ENCODE data around the gene ARHGAP6. TPM values are rescaled to one million over a fixed set of nuclear protein-coding genes. Genes with fewer than 3 reads are reported as not detected.
"Not testable (repeated sequence)": the region's sequence is repeated elsewhere in the genome, so short reads cannot be mapped to it uniquely, and the experiment has no call there.

Gene ARHGAP6
- total RNA-seq, 1 donor from 2014 or later, result 4.8 TPM

GRCh38 chrX:11655282-11656015 is 10.3 kb downstream of the ARHGAP6 start:
- no peak for DNase-seq (ENCODE audit: low spot score)
- intact Hi-C loops (cut with DNase I), result no loop called here

DNA sequence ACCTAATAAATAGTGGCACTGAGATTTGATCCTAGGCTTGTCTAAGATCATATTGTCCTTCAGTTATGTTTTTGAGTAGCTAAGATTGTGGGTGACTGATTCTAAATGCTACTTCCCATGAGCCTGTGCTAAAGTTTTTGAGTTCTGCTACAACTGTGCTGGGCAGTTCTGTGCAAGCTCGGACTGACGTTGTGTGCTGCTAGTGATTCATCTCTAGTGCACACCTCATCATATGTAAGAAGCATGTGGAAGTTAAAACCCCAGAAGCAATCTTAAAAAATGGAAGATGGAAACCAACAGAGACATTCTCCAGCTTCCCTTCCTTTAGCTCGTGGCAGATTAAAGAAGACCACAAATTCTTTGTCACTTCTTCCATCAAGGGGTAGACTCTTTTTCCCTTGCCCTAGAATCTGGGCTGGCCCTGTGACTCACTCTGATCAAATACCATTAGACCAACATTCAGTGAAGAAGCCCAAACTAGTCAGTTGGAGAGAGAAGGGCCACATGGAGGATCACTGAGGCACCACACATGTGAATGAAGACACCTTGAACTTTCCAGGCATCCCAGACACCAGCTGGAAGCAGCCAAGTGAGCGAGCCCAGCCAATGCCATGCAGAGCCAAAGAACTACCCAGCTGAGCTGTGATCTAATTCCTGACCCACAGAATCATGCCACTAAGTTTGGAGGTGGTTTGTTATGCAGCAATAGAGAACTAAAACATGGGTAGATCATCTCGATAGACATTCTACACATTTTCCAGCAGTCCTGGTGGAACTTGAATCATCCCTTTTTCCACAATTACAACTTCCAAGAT is 16.8 kb downstream of the ARHGAP6 start:
- no peak for DNase-seq (ENCODE audit: low spot score)
- intact Hi-C loops (cut with DNase I), result no loop called here

- no peak for DNase-seq (ENCODE audit: low spot score)
- intact Hi-C loops (cut with DNase I), result no loop called here
These were observed 18.6 kb downstream of the ARHGAP6 start for GRCh38 chrX:11647138-11647537.

DNA sequence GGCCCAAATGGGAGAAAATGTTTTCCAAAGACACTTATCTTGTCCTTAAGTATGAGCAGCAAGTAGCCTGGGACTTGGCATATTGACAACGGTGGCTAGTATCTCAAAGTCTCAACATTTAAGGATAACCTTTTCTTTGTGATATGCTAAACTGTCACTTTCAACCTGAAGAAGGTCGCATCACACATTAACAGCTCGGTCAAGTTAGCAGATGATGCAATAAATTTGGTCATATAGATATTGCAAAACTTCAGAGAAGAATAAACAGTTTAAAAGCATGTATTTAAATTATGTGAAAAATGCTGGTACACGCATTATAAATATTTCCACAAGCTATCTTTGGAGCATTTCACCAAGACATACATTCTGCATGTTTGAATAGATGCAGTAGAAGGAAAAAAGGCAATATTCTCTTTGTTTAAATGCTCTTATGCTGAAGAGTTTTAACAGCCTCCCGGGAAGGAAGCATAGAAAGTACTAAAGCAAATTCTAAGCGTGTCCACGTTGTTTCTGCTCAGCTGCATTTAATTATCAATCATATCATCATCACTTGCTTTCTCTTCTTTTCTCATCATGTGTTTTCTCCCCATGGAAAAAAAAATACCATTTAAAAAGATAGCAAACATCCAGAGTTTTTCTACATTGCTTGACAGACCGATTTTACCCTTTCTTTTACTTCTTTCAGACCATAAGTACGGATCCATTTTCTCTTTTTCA is 24.2 kb downstream of the ARHGAP6 start:
- DNase-seq (ENCODE audit: low spot score), result no peak
- intact Hi-C loops (cut with DNase I), result no loop called here

DNA sequence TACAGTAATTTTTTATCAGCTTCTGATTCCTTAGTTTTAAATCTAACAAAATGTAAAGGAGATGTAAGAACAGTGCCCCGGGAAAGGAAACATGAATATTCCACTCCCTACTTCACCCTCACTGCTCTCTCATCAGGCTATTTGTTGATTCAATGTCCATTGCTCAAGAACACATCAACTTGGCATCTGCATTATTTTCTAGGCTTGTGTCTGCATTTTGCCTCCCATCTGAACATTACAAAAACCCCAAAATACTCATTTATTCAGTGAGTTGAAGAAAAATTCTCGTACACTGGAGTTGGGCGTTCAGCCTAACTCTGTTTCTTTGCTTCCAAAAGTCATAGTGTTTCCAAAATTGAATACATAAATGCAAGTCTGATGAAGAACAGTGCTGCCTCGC is 25.6 kb downstream of the ARHGAP6 start:
- intact Hi-C loops (cut with DNase I), result no loop called here
- no peak for DNase-seq (ENCODE audit: low spot score)

DNA sequence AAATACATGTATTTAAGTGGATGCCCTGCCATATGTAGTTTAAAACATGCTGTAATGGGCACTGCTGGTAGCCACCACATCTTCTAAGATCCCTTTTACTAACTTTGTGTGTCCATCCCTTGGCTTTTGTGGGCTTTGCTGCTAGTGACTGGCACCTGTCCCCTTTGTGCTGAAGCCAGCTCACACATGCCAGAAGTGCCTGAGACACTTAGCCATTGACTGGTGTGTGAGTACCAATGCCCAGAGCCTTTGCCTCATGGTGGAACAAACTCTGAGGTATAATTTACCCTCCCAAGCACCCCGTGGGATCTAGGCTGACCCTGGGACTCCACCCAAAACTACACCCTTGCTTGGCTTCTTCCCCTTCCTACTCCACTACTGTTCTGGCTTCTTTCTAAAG is 33.0 kb downstream of the ARHGAP6 start:
- intact Hi-C loops (cut with DNase I), result no loop called here
- no peak for DNase-seq (ENCODE audit: low spot score)

DNA sequence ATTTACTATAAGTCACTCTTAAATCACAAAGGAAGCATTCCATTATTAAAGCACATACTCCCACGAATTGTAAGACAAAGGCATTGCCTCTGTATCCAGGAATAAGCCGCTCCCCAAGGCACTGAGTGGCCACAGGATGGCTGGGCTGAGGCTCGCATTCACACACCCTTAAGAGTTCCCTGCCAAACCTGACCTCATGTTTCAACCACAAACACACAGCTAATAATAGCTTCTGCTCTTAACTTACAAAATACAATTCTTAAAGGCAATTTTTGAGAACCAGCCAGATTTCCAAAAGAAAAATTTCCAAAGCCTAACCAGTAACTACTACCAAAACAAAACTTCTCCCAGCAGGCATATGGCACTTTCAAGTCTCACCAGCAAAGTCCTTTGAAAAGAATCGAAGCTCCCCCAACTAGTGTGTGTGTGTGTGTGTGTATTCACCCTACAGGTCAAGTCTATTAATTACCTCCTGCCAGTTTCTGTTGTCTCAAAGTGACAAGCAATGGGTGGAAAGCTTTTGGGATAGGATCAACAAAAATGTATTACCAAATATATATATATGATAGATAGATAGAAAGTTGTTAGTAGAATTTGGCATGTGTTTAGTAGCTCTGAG is 36.0 kb downstream of the ARHGAP6 start:
- DNase-seq (ENCODE audit: low spot score), result no peak
- intact Hi-C loops (cut with DNase I), result no loop called here

DNA sequence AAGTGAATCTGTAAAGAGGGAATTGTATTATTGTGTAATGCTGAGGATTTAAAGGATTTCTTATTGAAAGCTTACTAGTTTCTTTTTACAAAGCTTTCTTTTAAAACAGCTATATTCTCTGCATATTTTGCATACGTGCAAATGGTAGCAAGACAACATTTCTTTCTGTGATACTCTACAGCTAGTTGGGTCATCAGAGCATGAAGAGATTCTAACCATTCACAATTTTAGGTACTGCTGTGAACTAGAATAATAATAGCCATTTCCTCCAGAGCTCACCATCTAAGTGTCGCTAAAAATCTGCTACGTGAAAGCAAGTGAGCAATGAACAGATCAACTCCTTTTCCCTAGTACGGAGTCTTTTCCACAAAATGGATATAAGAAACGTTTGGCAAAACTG is 37.3 kb downstream of the ARHGAP6 start:
- intact Hi-C loops (cut with DNase I), result no loop called here
- no peak for DNase-seq (ENCODE audit: low spot score)

DNA sequence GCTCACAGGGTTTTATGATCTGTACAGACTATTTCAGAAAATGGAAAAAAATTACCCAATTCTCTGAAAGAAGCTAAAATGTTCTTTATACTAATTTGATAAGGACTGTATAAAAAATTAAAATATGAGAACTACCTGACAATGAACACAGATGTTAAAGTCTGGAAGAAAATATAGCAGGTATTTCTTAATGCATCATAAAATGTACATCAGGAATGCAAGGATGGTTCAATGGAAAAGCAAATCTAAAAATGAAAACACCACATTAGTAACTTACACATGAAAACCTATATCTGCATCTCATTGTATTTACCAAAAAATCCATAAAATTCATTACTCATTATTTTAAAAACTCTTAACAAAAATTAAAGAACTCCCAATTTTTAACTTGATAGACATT is 39.4 kb downstream of the ARHGAP6 start:
- DNase-seq (ENCODE audit: low spot score), result no peak
- intact Hi-C loops (cut with DNase I), result no loop called here

DNA sequence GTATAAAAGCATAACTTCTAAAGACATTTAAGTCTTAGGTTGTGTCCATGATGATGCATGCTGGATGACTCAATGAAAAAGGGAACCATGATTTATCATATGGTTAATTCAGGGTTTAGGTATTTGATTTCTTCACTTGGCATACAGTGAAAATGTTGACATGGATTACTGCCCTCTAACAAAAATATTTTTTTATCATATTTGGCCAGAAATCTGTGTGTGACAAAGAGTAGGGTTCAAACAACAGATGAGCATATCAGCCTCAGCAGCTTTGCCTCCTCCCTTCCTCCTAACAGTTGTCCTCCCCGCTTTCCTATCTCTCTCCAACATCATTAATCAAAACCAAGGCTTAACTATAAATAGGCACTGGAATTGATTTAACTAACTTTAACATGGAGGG is 46.3 kb downstream of the ARHGAP6 start:
- no peak for DNase-seq (ENCODE audit: low spot score)
- intact Hi-C loops (cut with DNase I), result no loop called here

- DNase-seq (ENCODE audit: low spot score); intact Hi-C loops (cut with DNase I): not testable (repeated sequence)
These were observed 51.5 kb downstream of the ARHGAP6 start for GRCh38 chrX:11614253-11614652.

DNA sequence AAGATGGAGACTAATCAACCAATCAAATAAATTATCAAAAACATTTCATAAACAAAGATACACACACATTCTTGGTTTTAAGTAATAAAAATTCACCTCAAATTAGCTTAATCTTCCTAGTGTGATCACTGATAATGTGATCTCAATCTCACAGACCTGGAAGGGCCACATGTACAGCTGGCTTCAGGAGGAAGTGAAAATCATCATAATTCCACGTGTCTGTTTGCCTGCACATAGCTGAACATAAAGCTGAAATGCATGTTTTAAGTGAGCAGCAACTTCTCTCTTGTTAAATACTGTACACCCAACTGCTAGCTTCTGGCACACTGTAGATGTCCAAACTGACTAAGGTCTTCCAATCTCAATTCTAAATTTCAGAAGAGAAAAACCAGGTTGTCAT is 53.8 kb downstream of the ARHGAP6 start:
- DNase-seq (ENCODE audit: low spot score), result no peak
- intact Hi-C loops (cut with DNase I), result no loop called here

DNA sequence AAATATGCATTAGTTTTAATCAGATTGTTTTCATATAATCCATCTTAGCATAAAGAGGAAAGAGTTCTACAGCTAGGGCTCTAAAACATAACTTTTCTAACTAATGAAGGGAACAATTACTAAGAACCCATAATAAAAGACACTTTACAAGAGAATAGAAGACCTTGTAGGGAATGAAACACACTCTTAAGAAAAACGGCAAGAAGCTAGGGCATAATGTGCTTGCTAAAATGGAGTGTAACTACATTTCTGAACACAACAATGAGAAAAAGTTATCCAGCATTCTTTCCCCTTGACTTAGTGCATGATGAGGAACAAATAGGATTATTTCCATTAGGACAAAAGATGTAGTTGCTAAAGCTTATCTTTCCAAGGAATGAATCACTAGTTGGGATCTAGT is 54.6 kb downstream of the ARHGAP6 start:
- DNase-seq (ENCODE audit: low spot score), result no peak
- intact Hi-C loops (cut with DNase I), result no loop called here

DNA sequence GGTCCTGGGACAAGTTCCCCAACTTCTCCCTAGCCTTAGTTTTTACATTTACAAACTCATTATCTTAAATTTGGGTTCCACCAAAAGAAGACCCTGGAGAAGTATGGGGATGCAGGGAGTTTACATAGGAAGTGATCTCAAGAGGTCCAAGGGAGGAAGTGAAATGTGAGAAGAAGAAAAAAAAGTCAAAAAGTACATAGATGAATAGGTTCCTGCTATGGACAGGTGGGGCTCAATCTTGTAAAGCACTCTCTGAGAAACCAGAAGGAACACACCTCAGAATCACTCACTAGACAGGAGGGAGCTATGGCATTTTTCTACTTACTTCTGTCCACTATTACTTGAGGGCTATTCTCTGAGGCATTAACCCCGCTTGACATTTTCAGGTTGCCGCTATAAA is 56.6 kb downstream of the ARHGAP6 start:
- intact Hi-C loops (cut with DNase I), result no loop called here
- DNase-seq (ENCODE audit: low spot score), result no peak

DNA sequence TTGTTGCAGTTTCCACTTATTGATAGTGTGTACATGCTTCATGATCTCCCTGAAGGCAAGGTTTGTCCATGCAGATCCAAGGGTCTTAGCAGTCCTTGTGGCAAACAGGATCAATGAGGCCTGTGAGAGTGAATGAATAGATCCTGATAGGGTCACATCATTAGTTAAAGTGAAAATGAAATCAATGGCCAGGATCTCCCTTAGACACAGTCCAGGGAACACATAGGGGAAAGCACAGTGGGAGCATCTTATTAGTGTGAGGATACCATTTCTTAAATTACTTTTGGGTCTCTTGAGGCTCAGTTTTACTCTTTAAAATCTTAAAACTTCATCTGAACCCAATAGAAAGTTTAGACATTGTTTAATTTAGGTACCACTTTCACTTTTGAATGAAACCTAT is 59.3 kb downstream of the ARHGAP6 start:
- intact Hi-C loops (cut with DNase I), result no loop called here
- no peak for DNase-seq (ENCODE audit: low spot score)

DNA sequence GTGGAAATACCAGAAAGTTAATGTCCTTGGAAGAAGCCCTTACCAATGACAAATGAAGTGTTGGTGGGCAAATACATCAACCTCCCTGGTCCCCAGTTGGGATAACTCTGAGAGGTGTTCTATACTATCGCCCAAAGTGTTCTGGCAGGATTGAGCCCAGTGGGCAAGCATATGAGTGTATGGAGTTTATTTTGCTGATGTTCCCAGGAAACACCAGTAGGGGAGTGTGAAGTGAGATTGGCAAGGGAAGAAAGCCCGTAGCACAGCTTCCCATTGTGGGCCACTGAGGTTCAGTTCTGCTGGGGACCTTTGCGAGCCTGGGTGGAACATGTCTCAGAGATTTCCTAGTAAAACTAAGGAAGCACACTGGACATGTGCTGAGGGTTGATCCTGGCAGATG is 65.1 kb downstream of the ARHGAP6 start:
- intact Hi-C loops (cut with DNase I), result no loop called here
- no peak for DNase-seq (ENCODE audit: low spot score)

DNA sequence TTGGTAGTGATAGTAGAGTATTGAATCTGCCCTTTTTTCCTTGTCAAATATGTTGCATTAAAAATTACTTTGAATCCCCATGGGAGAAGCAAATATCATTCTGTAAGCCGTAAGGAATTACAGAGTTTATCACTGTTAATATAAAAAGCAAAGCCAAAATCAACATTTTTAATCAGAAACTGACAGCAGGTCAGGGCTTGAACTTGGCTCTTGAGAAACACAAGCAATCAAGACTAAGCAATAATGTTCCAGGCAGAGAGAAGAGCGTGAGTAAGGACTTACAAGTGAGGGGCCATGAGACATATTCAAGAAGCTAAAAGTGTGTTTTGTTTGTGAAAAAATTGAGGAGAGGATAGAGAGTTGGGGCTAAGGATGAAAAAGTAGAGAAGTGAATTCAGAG is 68.2 kb downstream of the ARHGAP6 start:
- intact Hi-C loops (cut with DNase I), result no loop called here
- no peak for DNase-seq (ENCODE audit: low spot score)

GRCh38 chrX:11591723-11592346 is 73.9 kb downstream of the ARHGAP6 start:
- intact Hi-C loops (cut with DNase I), result no loop called here
- DNase-seq (ENCODE audit: low spot score), result no peak

- intact Hi-C loops (cut with DNase I), result no loop called here
- DNase-seq (ENCODE audit: low spot score), result no peak
These were observed 76.1 kb downstream of the ARHGAP6 start for GRCh38 chrX:11589641-11590040.

- intact Hi-C loops (cut with DNase I), result no loop called here
- no peak for DNase-seq (ENCODE audit: low spot score)
These were observed 77.6 kb downstream of the ARHGAP6 start for GRCh38 chrX:11588097-11588496.
